ENCODE results near the gene PRR18.

DNA sequence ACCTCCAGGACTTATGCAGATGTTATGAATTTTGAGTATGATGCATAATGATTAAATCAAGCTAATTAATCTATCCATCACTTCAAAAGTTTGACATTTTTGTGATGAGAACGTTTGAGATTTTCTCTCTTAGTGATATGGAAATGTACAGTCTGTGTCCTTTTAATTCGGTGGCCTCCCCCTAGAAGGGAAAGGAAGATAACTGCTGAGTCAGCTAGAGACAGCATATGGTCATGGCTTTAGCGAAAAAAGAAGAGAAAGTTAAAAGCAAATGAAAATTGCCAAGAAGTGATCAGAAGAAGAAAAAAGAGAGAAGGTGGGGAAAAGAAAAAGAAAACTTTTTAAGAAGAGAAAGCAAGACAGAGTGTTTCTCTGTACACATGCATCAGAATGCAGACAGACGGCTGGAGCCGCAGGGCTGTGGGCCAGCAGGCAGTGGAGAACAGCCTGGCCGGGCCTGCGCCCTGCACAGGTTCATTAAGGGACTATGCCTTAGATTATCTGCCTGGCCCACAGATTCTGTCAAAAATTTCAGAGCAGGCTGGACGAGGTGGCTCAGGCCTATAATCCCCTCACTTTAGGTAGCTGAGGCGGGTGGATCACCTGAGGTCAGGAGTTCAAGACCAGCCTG, 7.7 kb downstream of the PRR18 start:
- TF ChIP-seq, protein P1, sequence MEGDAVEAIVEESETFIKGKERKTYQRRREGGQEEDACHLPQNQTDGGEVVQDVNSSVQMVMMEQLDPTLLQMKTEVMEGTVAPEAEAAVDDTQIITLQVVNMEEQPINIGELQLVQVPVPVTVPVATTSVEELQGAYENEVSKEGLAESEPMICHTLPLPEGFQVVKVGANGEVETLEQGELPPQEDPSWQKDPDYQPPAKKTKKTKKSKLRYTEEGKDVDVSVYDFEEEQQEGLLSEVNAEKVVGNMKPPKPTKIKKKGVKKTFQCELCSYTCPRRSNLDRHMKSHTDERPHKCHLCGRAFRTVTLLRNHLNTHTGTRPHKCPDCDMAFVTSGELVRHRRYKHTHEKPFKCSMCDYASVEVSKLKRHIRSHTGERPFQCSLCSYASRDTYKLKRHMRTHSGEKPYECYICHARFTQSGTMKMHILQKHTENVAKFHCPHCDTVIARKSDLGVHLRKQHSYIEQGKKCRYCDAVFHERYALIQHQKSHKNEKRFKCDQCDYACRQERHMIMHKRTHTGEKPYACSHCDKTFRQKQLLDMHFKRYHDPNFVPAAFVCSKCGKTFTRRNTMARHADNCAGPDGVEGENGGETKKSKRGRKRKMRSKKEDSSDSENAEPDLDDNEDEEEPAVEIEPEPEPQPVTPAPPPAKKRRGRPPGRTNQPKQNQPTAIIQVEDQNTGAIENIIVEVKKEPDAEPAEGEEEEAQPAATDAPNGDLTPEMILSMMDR (conservative IDR thresholded peaks at IDR 0.05): no peak
- TF ChIP-seq EZH2 (IDR thresholded peaks at IDR 0.05; ENCODE audit: low read depth): no peak

All from PC-9 (cell line).